ENCODE results near the gene CAV3.

The CAV3 gene

GRCh38 chr3:8734137-8734878 lies 706 bp downstream of the CAV3 start:
- Histone ChIP-seq H3K4me1 (ENCODE audit: control insufficient read depth, insufficient read depth, low read length) (no peaks in the 10 kb centered on the region), H3K9me3 (ENCODE audit: control insufficient read depth, insufficient read depth, low read depth, low read length) (no peaks in the 10 kb centered on the region), H3K36me3 (ENCODE audit: control insufficient read depth in 2 of 2, insufficient read depth in 1 of 2, low read length in 2 of 2) (no peaks in the 10 kb centered on the region), H3K27ac (ENCODE audit: extremely low read depth, low read depth, low read length) (no peak overlapping the region), H3K4me3 (ENCODE audit: low read depth, low read length) (no peak overlapping the region)
- CTCF ChIA-PET = interaction anchor here (0.8 kb wide), 1 partner anchor 22 kb away, joined by 3 read pairs; no protein-coding TSS in a partner anchor
- POLR2A ChIA-PET = no interaction called here
- TF ChIP-seq ZNF596 (tag by site-specific recombination; IDR thresholded peaks at IDR 0.05) = no peak

GRCh38 chr3:8734908-8735307 lies 1.3 kb downstream of the CAV3 start:
- Histone ChIP-seq H3K36me3 (ENCODE audit: control insufficient read depth in 2 of 2, insufficient read depth in 1 of 2, low read length in 2 of 2) (no peaks in the 10 kb centered on the region), H3K4me1 (ENCODE audit: control insufficient read depth, insufficient read depth, low read length) (no peaks in the 10 kb centered on the region), H3K9me3 (ENCODE audit: control insufficient read depth, insufficient read depth, low read depth, low read length) (no peaks in the 10 kb centered on the region), H3K4me3 (ENCODE audit: low read depth, low read length) (no peak overlapping the region), H3K27ac (ENCODE audit: extremely low read depth, low read depth, low read length) (no peak overlapping the region)
- ChIA-PET POLR2A (no interaction called here), CTCF (interaction anchor here (0.7 to 0.8 kb wide), 2 partner anchors 22 to 35 kb away, joined by 3 read pairs; partner anchors contain the start of gene OXTR)
- TF ChIP-seq ZNF555 (tag by site-specific recombination; conservative IDR thresholded peaks at IDR 0.05) = no peak
- TF ChIP-seq PRDM2 (tag by site-specific recombination; IDR thresholded peaks at IDR 0.05; ENCODE audit: borderline replicate concordance) = no peak
- TF ChIP-seq ZXDB (tag by site-specific recombination; IDR thresholded peaks at IDR 0.05) = no peak
- TF ChIP-seq GFI1B (tag by site-specific recombination; IDR thresholded peaks at IDR 0.05) = no peak
- TF ChIP-seq ZNF704 (tag by site-specific recombination; IDR thresholded peaks at IDR 0.05) = no peak
- no peak for TF ChIP-seq HOXC10 (CRISPR knock-in tag; IDR thresholded peaks at IDR 0.05)
- no peak for TF ChIP-seq ZNF626 (tag by site-specific recombination; IDR thresholded peaks at IDR 0.05)
- TF ChIP-seq ZNF701 (tag by site-specific recombination; IDR thresholded peaks at IDR 0.05) = no peak
- no peak for TF ChIP-seq YY2 (tag by site-specific recombination; IDR thresholded peaks at IDR 0.05)
- TF ChIP-seq ZNF239 (tag by site-specific recombination; IDR thresholded peaks at IDR 0.05) = no peak
- TF ChIP-seq HIC1 (tag by site-specific recombination; IDR thresholded peaks at IDR 0.05) = no peak
- no peak for TF ChIP-seq ZFHX2 (tag by site-specific recombination; conservative IDR thresholded peaks at IDR 0.05)
- TF ChIP-seq ZNF19 (tag by site-specific recombination; IDR thresholded peaks at IDR 0.05; ENCODE audit: low read depth) = no peak
- no peak for TF ChIP-seq SCRT1 (tag by site-specific recombination; IDR thresholded peaks at IDR 0.05; ENCODE audit: borderline replicate concordance)
- TF ChIP-seq ZNF596 (tag by site-specific recombination; IDR thresholded peaks at IDR 0.05) = no peak
- TF ChIP-seq ZFP69B (tag by site-specific recombination; IDR thresholded peaks at IDR 0.05) = no peak
